GM10248 (cell line): ENCODE measurements around the gene UBASH3B.

Experiments
- CTCF ChIA-PET: fragments of 300-600 bp; sonication (Branson Sonifier 250); formaldehyde crosslinking; extraction: SDS; loops from one replicate; lab custom pipeline; 2021; ENCODE audit warnings: antibody characterized with exemption; lab: Yijun Ruan, JAX
- POLR2A ChIA-PET: fragments of 350-650 bp; sonication (Branson Sonifier 250); formaldehyde crosslinking; extraction: SDS; loops from one replicate; lab custom pipeline; 2020; ENCODE audit warnings: antibody characterized with exemption; lab: Yijun Ruan, JAX
- DNase-seq: peaks from one replicate; pipeline ENCODE4 v3.0.0; 2012; ENCODE audit errors: extremely low spot score
- CTCF ChIP-seq: IDR thresholded peaks from 2 replicates; pipeline ENCODE4 v1.5.1; 2012; ENCODE audit warnings: mild to moderate bottlenecking, low read depth; ENCODE audit errors: extremely low read depth, missing control alignments, control extremely low read depth

UBASH3B gene

GRCh38 chr11:122734848-122735496, 79.5 kb downstream of the UBASH3B start:
- TF ChIP-seq CTCF = no peak
- ChIA-PET POLR2A (no interaction called here), CTCF (interaction anchor here (1.4 to 3.4 kb wide), 3 partner anchors 8 to 13 kb away, joined by 4 to 14 read pairs (median 12); no protein-coding TSS in a partner anchor)
- DNase-seq = no peak

GRCh38 chr11:122737951-122738693, 82.6 kb downstream of the UBASH3B start:
- TF ChIP-seq CTCF = no peak
- CTCF ChIA-PET = interaction anchor here (1.0 to 3.9 kb wide), 3 partner anchors 9 to 129 kb away, joined by 3 to 22 read pairs (median 3); no protein-coding TSS in a partner anchor
- no peak for DNase-seq
- POLR2A ChIA-PET = no interaction called here

GRCh38 chr11:122741613-122742300, 86.2 kb downstream of the UBASH3B start:
- DNase-seq = no peak
- POLR2A ChIA-PET = no interaction called here
- CTCF ChIA-PET = interaction anchor here (3.9 kb wide), 1 partner anchor 13 kb away, joined by 22 read pairs; no protein-coding TSS in a partner anchor
- no peak for TF ChIP-seq CTCF

GRCh38 chr11:122742301-122743018, 86.9 kb downstream of the UBASH3B start:
- DNase-seq = no peak
- no peak for TF ChIP-seq CTCF
- ChIA-PET POLR2A (no interaction called here), CTCF (interaction anchor here (0.8 to 5.7 kb wide), 6 partner anchors 10 to 30 kb away, joined by 3 to 55 read pairs (median 4); no protein-coding TSS in a partner anchor)

GRCh38 chr11:122743097-122743741, 87.7 kb downstream of the UBASH3B start:
- ChIA-PET POLR2A (no interaction called here), CTCF (interaction anchor here (0.8 to 5.7 kb wide), 7 partner anchors 11 to 38 kb away, joined by 3 to 55 read pairs (median 4); no protein-coding TSS in a partner anchor)
- DNase-seq = no peak
- TF ChIP-seq CTCF = no peak
